ENCODE data around the gene AIFM3. TPM values are rescaled to one million over a fixed set of nuclear protein-coding genes. Genes with fewer than 3 reads are reported as not detected.

Gene AIFM3
- total RNA-seq, 4 donors from 2014 or later = 0.15 to 3.7 (median 2.0) TPM; not detected in 1

DNA sequence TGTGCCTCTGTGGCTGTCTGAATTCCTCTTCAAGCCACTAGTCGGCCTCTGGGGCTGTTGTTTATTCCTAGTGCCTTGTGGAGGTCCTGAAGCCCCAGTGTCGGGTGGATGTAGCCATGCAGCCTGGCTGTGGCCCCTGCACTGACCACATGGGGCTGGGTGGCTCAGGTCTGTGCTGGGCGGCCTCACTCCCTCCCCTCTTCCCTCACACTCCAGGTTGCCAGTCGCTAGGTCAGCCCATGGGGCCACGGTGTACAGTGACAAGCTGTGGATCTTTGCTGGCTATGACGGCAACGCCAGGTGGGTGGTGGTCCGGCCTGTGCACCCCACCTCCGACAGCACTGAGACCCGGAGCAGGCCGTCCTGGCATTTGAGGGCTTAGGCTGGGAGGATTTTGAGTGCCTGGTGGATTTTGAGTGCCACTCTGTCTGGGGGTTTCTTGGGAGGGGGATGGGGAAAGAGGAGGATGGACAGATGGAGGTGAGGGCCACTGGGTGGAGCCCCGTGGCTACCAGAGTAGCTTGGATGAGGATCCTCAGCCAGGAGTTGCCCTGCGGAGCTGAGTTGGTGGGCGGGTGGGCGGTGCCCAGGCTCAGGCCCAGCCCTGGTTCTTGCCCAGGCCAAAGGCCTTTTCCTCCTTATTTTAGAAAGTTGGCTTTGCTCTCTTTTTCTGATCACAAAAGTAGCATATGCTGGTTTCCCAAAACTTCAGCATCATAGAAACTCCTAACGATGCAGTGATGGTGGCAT, 21.7 kb downstream of the AIFM3 start:
- DNase-seq (ENCODE audit: low spot score in 2 of 2) = no peak
- 79 to 91% methylated on average over 13 to 16 of the region's 16 CpGs for WGBS, 2 donors
- H3K4me3 ChIP-seq (ENCODE audit: low read depth, poor library complexity, severe bottlenecking) = no peak overlapping the region
- intact Hi-C loops (cut with DNase I; ENCODE audit: low total_unique reads) = no loop called here
- TF ChIP-seq CTCF (IDR thresholded peaks at IDR 0.05) (no peak), POLR2A (IDR thresholded peaks at IDR 0.05) (no peak)

DNA sequence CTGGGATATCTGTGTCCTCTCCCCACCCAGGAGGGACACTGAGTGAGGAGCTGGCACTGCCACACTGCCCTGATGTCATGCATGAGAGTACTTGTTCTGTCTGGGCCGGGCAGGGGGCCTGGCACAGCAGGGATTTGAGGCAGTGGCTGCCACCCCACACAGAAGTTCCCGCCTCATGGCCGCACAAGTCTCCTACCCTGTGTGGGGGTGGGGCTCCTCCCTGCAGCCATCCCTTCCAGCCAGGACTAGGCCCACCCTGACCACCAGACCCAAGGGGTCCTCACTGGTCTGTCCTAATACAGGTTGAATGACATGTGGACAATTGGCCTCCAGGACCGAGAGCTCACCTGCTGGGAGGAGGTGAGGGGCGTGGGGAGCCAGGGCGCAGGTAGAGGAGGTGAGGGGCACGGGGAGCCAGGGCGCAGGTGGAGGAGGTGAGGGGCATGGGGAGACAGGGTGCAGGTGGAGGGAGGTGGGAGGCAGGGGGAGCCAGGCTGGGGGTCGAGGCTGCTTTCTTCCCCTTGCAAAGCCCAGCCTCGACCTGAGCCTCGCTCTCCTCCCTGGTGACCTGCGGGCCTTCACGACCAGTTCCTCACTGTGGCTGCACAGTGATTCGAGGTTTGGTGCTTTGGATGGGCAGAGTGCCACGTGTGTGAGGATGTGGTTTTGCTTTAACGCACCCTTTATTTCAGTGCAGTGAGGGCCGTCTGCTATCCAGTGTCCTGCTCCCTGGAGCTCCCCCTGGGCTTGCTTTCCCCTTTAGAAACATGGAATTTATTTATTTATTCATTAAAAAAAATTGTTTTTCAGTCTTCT, 22.5 kb downstream of the AIFM3 start:
- intact Hi-C loops (cut with DNase I; ENCODE audit: low total_unique reads) = no loop called here
- no peak for DNase-seq (ENCODE audit: low spot score in 2 of 2)
- WGBS, 2 donors = 61 to 71% methylated on average over 17 of the region's 17 CpGs
- no peak overlapping the region for H3K4me3 ChIP-seq (ENCODE audit: low read depth, poor library complexity, severe bottlenecking)
- TF ChIP-seq CTCF (IDR thresholded peaks at IDR 0.05) (no peak), POLR2A (IDR thresholded peaks at IDR 0.05) (no peak)

- TF ChIP-seq POLR2A (IDR thresholded peaks at IDR 0.05) (no peak), CTCF (IDR thresholded peaks at IDR 0.05) (no peak)
- H3K4me3 ChIP-seq (ENCODE audit: low read depth, poor library complexity, severe bottlenecking) = no peak overlapping the region
- intact Hi-C loops (cut with DNase I; ENCODE audit: low total_unique reads) = no loop called here
- no peak for DNase-seq (ENCODE audit: low spot score in 2 of 2)
- WGBS, 2 donors = 88 to 90% methylated on average over 21 of the region's 21 CpGs
Observed at GRCh38 chr22:20990184-20991180, 23.4 kb downstream of the AIFM3 start.

GRCh38 chr22:20991252-20992055, 24.4 kb downstream of the AIFM3 start:
- no peak overlapping the region for H3K4me3 ChIP-seq (ENCODE audit: low read depth, poor library complexity, severe bottlenecking)
- intact Hi-C loops (cut with DNase I; ENCODE audit: low total_unique reads) = no loop called here
- no peak for DNase-seq (ENCODE audit: low spot score in 2 of 2)
- no peak for TF ChIP-seq POLR2A (IDR thresholded peaks at IDR 0.05)
- no peak for TF ChIP-seq CTCF (IDR thresholded peaks at IDR 0.05)
- WGBS, 2 donors = 92 to 95% methylated on average over 12 to 20 of the region's 24 CpGs

- TF ChIP-seq CTCF (IDR thresholded peaks at IDR 0.05) (no peak), POLR2A (IDR thresholded peaks at IDR 0.05) (no peak)
- no peak overlapping the region for H3K4me3 ChIP-seq (ENCODE audit: low read depth, poor library complexity, severe bottlenecking)
- 89 to 94% methylated on average over 7 of the region's 7 CpGs for whole genome bisulfite sequencing, 2 donors
- intact Hi-C loops (cut with DNase I; ENCODE audit: low total_unique reads) = no loop called here
- no peak for DNase-seq (ENCODE audit: low spot score in 2 of 2)
Observed at GRCh38 chr22:20992056-20992442, 25.0 kb downstream of the AIFM3 start.

All from lower leg skin (tissue), 4 donors.